Progenitor cell of endocrine pancreas (in vitro differentiated cells): Measurements from ENCODE around the gene CDRT4. TPM values are rescaled to one million over a fixed set of nuclear protein-coding genes. Genes with fewer than 3 reads are reported as not detected.

Experiments used
- DNase-seq: peaks from one replicate; pipeline ENCODE4 v3.0.0; 2021; ENCODE audit warnings: low spot score; ENCODE audit not compliant: unreplicated experiment
- H3K27ac Mint-ChIP-seq: 2 replicates; pipeline ENCODE4 v1.8.0; 2021; ENCODE audit warnings: mild to moderate bottlenecking, moderate library complexity, mixed read lengths
- H3K27me3 Mint-ChIP-seq: 2 replicates; pipeline ENCODE4 v1.8.0; 2021; ENCODE audit warnings: mixed read lengths
- H3K36me3 Mint-ChIP-seq: 2 replicates; pipeline ENCODE4 v1.8.0; 2022; ENCODE audit warnings: mixed read lengths; ENCODE audit not compliant: insufficient read depth
- H3K4me1 Mint-ChIP-seq: 2 replicates; pipeline ENCODE4 v1.8.0; 2021; ENCODE audit warnings: low read depth, mixed read lengths
- H3K4me3 Mint-ChIP-seq: 2 replicates; pipeline ENCODE4 v1.8.0; 2021; ENCODE audit warnings: low read depth, mild to moderate bottlenecking, moderate library complexity, mixed read lengths
- H3K9me3 Mint-ChIP-seq: 2 replicates; pipeline ENCODE4 v1.8.0; 2021; ENCODE audit warnings: low read depth, mixed read lengths
- CTCF ChIP-seq: fragments of 200-600 bp; sonication (generic); IDR thresholded peaks from one replicate; pipeline ENCODE4 v1.5.0; 2021; ENCODE audit warnings: antibody characterized with exemption, mild to moderate bottlenecking; ENCODE audit not compliant: unreplicated experiment
- total RNA-seq: library from RNA; stranded (reverse); gene quantifications from 2 replicates; pipeline ENCODE4 v1.2.1, GENCODE V29; 2021

The CDRT4 gene
- total RNA-seq, 1 donor from 2014 or later: 27.0 TPM

GRCh38 chr17:15414532-15415306 lies 52.7 kb downstream of the CDRT4 start:
- H3K4me1 Mint-ChIP-seq: no peaks in the 10 kb centered on the region
- H3K4me3 Mint-ChIP-seq: no peak overlapping the region
- DNase-seq: no peak
- no peaks in the 10 kb centered on the region for H3K36me3 Mint-ChIP-seq
- no peak overlapping the region for H3K27ac Mint-ChIP-seq
- no peaks in the 10 kb centered on the region for H3K27me3 Mint-ChIP-seq
- no peaks in the 10 kb centered on the region for H3K9me3 Mint-ChIP-seq
- no peak for TF ChIP-seq CTCF

- DNase-seq: no peak
- H3K27ac Mint-ChIP-seq: no peak overlapping the region
- H3K4me1 Mint-ChIP-seq: no peaks in the 10 kb centered on the region
- H3K9me3 Mint-ChIP-seq: no peaks in the 10 kb centered on the region
- no peaks in the 10 kb centered on the region for H3K36me3 Mint-ChIP-seq
- no peak for TF ChIP-seq CTCF
- H3K4me3 Mint-ChIP-seq: no peak overlapping the region
- no peaks in the 10 kb centered on the region for H3K27me3 Mint-ChIP-seq
Measured at GRCh38 chr17:15413101-15413771, 54.2 kb downstream of the CDRT4 start.

DNA sequence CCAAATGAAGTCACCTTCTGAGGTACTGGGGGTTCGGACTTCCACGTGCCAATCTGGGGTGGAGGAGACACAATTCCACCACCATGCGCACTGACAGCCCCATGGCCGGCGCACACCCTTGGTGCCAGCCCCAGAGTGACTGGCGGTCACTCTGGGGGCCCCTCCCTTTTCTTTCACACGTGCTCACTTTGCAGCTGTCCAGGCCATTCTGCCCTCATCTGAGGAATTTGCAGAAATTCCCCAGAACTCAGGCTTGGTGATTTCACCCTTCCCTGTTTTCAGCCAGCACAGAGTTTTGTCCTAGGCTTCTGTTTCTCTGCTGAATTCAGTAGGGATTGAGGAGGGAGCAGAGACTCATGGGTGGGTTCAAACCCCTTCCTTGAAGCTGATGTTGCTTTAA lies 54.8 kb downstream of the CDRT4 start:
- Mint-ChIP-seq H3K4me1 (no peaks in the 10 kb centered on the region), H3K4me3 (no peak overlapping the region), H3K27me3 (no peaks in the 10 kb centered on the region), H3K27ac (no peak overlapping the region), H3K36me3 (no peaks in the 10 kb centered on the region), H3K9me3 (no peaks in the 10 kb centered on the region)
- no peak for DNase-seq
- no peak for TF ChIP-seq CTCF

DNA sequence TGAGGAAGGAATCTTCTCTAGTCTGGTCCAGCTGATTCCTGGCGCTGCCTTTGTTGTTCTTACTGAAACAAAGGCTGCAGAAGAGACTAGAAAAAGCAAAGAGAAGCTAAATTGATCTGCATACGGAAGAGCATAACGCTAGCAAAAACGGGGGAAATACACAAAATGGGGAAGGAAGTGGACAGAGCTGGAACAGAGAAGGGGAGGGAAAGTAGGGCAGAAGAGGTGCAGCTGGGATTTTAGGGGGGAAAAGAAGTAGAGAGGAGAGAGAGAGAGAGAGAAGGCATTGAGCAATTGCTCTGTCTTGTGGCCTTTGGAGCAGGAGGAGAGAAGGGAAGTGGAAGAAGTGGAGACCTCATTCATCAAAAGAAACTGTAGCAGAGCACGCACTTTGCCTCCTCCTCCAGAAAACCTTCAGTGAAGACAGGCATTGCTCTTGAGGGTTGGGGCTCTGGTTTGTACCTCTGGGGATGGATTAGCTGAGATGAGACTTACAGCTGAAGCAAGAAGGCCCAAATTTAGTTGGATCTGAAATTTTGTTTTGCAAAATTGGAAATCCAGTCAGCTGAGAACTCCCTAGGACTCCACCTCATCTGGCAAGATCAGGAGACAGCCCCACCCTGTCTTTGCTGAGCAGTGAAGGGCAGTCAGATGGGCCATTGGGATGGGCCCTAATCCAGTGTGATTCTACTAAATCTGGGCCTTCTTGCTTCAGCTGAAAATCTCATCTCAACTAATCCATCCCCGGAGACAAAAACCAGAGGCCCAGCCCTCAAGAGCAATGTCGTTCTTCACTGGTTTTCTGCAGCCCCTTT lies 55.8 kb downstream of the CDRT4 start:
- Mint-ChIP-seq H3K9me3 (no peaks in the 10 kb centered on the region), H3K27ac (no peak overlapping the region), H3K27me3 (no peaks in the 10 kb centered on the region)

More for the DNA sequence above, 55.8 kb downstream of the CDRT4 start:
- no peaks in the 10 kb centered on the region for H3K36me3 Mint-ChIP-seq
- no peak overlapping the region for H3K4me3 Mint-ChIP-seq
- no peak for DNase-seq
- TF ChIP-seq CTCF: no peak
- H3K4me1 Mint-ChIP-seq: no peaks in the 10 kb centered on the region
